GM12892 (cell line): ENCODE measurements around the gene NR5A2.

ENCODE experiments used
- DNase-seq: peaks from one replicate; pipeline ENCODE4 v3.0.0; 2011; ENCODE audit not compliant: insufficient read length
- FAIRE-seq: peaks from 2 replicates; lab custom pipeline; 2011; peaks lifted over from hg19 to GRCh38; lab: Jason Lieb, UNC
- POLR2A ChIP-seq: IDR thresholded peaks from 2 replicates; pipeline ENCODE4 v1.6.1; 2011; ENCODE audit warnings: low read depth, low read length, control low read depth
- POLR2AphosphoS5 ChIP-seq: IDR thresholded peaks from 2 replicates; pipeline ENCODE4 v1.6.1; 2011; ENCODE audit warnings: low read depth, low read length, control low read depth
- TAF1 ChIP-seq: IDR thresholded peaks from 2 replicates; pipeline ENCODE4 v1.6.1; 2011; ENCODE audit warnings: low read depth, mild to moderate bottlenecking, control low read depth, low read length, borderline replicate concordance

Gene NR5A2

DNA sequence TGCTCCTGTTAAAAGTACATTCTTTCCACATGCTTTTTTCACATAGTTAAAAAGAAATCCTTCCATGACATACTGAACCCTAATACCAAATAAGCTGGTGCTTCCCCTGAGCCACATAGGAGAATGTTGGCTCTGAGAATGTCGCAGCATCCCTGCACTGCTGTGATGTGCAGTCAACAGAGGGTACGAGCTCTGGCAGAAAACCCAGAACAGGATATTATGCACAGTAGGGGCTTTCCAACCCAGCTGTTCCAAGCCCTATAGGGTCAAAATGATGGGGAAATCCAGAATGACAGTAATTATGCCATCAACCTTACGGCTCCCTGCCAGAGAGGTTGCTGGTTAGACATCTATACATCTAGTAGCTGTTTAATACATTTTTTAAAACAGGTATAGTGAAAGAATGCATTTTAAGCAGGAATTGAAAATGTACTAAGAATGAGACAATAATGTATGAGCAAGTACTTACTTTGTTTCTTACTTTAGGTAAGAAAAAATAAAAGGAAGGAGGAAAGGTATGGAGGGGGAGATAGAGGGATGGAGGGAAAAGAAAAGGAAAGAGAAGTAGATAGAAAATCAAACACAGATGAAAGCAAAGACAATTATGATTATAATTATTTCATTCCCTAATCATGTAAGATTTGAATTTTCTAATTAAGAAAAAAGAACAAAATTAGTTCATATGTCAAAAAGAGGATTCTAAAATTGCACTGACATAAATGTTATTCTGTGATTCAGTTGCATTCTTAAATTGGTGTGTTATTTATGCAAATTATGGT, 126.0 kb downstream of the NR5A2 start:
- FAIRE-seq: peak; percentile 97

GRCh38 chr1:200154069-200154767, 126.7 kb downstream of the NR5A2 start:
- FAIRE-seq (peak; percentile 91), DNase-seq (no peak)
- TF ChIP-seq TAF1 (no peak), POLR2A (peak; percentile 39; the same call in 1 of the 2 replicates), POLR2AphosphoS5 (peak; percentile 51; the same call in 1 of the 2 replicates)

More for the DNA sequence above, 126.0 kb downstream of the NR5A2 start:
- DNase-seq: no peak
- TF ChIP-seq POLR2A (peak; percentile 50), TAF1 (no peak)

- DNase-seq (no peak), FAIRE-seq (no peak)
- TF ChIP-seq POLR2AphosphoS5 (no peak), POLR2A (no peak), TAF1 (no peak)
These were observed 130.2 kb downstream of the NR5A2 start for GRCh38 chr1:200157715-200158114.

GRCh38 chr1:200161801-200162200, 134.3 kb downstream of the NR5A2 start:
- FAIRE-seq (no peak), DNase-seq (no peak)
- TF ChIP-seq TAF1 (no peak), POLR2AphosphoS5 (no peak), POLR2A (no peak)

- no peak for FAIRE-seq
- TF ChIP-seq TAF1: no peak
- no peak for TF ChIP-seq POLR2A
- TF ChIP-seq POLR2AphosphoS5: no peak
- no peak for DNase-seq
These were observed 134.7 kb downstream of the NR5A2 start for GRCh38 chr1:200162258-200162657.

- no peak for DNase-seq
- no peak for FAIRE-seq
- TF ChIP-seq POLR2A: no peak
- TF ChIP-seq POLR2AphosphoS5: no peak
- no peak for TF ChIP-seq TAF1
These were observed 135.4 kb downstream of the NR5A2 start for GRCh38 chr1:200162877-200163276.

DNA sequence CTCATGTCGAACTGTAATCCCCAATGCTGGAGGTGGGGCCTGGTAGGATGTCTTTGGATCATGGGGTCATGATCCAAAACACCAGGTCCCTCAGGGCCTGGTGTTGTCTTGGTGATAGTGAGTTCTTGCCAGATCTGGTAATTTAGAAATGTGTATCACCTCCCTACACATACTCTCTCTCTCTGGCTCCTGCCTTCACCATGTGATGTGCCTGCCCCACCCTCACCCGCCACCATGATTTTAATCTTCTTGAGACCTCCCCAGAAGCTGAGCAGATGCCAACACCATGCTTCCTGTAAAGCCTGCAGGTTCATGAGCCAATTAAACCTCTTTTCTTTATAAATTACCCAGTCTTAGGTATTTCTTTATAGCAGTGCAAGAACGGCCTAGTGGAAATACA, 136.4 kb downstream of the NR5A2 start:
- TF ChIP-seq POLR2A: no peak
- DNase-seq (no peak), FAIRE-seq (no peak)

GRCh38 chr1:200165493-200166220, 138.1 kb downstream of the NR5A2 start:
- TF ChIP-seq TAF1 (no peak), POLR2AphosphoS5 (no peak), POLR2A (no peak)
- FAIRE-seq (no peak), DNase-seq (no peak)

- FAIRE-seq (no peak), DNase-seq (no peak)
- TF ChIP-seq POLR2A (no peak), TAF1 (no peak), POLR2AphosphoS5 (no peak)
These were observed 138.9 kb downstream of the NR5A2 start for GRCh38 chr1:200166411-200166810.

- no peak for FAIRE-seq
- TF ChIP-seq POLR2A: no peak
- TF ChIP-seq TAF1: no peak
- TF ChIP-seq POLR2AphosphoS5: no peak
- DNase-seq: no peak
These were observed 141.4 kb downstream of the NR5A2 start for GRCh38 chr1:200168926-200169325.

DNA sequence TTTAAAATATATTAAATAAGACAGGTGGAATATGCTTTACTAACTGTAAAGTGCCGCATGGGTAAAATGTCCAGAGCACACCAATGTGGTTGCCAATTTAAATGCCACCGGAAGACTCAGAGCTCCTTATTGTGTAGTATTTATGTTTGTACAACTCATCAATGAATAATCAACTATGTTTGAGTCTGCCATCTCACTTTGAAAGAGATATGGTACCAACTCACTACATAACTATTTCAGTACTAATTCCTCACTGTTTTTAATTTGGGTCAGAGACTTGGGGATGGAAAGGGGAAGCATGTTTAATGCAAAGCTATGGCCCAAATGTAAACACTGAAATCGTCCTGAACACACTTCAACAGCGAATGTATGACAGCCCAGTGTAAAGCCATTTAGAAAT, 144.8 kb downstream of the NR5A2 start:
- DNase-seq (no peak), FAIRE-seq (no peak)
- no peak for TF ChIP-seq TAF1
- no peak for TF ChIP-seq POLR2A
- TF ChIP-seq POLR2AphosphoS5: no peak

DNA sequence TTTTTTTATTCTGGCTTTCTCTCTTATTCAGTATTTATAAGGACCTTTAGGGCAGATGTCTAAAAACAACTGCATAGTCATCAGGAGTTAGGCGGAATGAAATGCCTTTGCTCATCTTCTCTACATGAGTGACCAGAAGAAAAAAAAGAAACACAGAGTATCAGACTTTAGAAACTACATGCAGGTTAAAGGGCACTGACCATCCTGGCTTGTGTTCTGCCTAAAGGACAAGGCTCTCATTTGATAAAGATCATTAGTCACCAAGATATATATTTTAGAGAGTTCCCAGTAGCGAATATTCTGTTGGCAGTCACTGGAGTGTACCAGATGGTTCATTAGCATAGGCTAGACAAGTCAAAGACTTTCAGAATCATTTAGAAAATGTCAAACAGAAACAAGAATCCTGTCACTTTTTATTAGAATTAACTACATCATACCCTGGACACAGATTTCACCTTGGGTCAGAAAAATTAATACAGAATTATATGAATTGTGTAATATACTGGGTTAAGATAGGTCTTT, 145.6 kb downstream of the NR5A2 start:
- DNase-seq (no peak), FAIRE-seq (no peak)
- no peak for TF ChIP-seq POLR2AphosphoS5
- no peak for TF ChIP-seq TAF1
- TF ChIP-seq POLR2A: no peak
